SK-N-MC (cell line): ENCODE results near the gene ZC3H13.

Experiments used
- DNase-seq: peaks from one replicate; pipeline ENCODE4 v3.0.0-alpha.2; 2011; ENCODE audit warnings: low read depth, low spot score
- H3K27ac ChIP-seq: fragments of 200-600 bp; sonication (generic); 2 replicates; pipeline ENCODE4 v1.5.1; 2016; ENCODE audit warnings: mixed run types
- H3K36me3 ChIP-seq: fragments of 200-600 bp; sonication (generic); 2 replicates; pipeline ENCODE4 v1.6.1; 2017; ENCODE audit warnings: antibody characterized with exemption, low read length, mixed read lengths; ENCODE audit not compliant: insufficient read depth
- H3K4me3 ChIP-seq: fragments of 200-600 bp; sonication (generic); 2 replicates; pipeline ENCODE4 v1.5.1; 2016
- H3K9ac ChIP-seq: fragments of 200-600 bp; sonication (generic); 2 replicates; pipeline ENCODE4 v1.8.0; 2017; ENCODE audit warnings: mixed run types, mixed read lengths; ENCODE audit not compliant: insufficient read length
- H3K9me3 ChIP-seq: fragments of 200-600 bp; sonication (generic); 2 replicates; pipeline ENCODE4 v1.6.1; 2017; ENCODE audit warnings: low read depth, mild to moderate bottlenecking, antibody characterized with exemption, low read length, moderate library complexity, mixed read lengths
- EZH2 ChIP-seq: fragments of 200-600 bp; sonication (generic); IDR thresholded peaks from one replicate; pipeline ENCODE4 v1.6.1; 2017; ENCODE audit warnings: antibody characterized with exemption
- FOXP2 ChIP-seq: optimal IDR thresholded peaks from 2 replicates; pipeline ENCODE3; 2011; ENCODE audit warnings: mild to moderate bottlenecking, moderate library complexity; ENCODE audit not compliant: insufficient read depth; ENCODE audit errors: extremely low read length, control extremely low read depth
- POLR2AphosphoS5 ChIP-seq: IDR thresholded peaks from 2 replicates; pipeline ENCODE4 v1.6.1; 2012; ENCODE audit warnings: mild to moderate bottlenecking, low read depth, low read length, borderline replicate concordance

The ZC3H13 gene

GRCh38 chr13:45933203-45933908 lies 119.2 kb downstream of the ZC3H13 start:
- no peak for DNase-seq
- Histone ChIP-seq H3K4me3 (no peak overlapping the region), H3K36me3 (no peaks in the 10 kb centered on the region), H3K9me3 (no peaks in the 10 kb centered on the region), H3K9ac (no peak overlapping the region), H3K27ac (no peak overlapping the region)
- TF ChIP-seq POLR2AphosphoS5: no peak
- TF ChIP-seq EZH2: no peak
- no peak for TF ChIP-seq FOXP2

GRCh38 chr13:45932676-45933075 lies 119.9 kb downstream of the ZC3H13 start:
- TF ChIP-seq EZH2: no peak
- TF ChIP-seq FOXP2: no peak
- TF ChIP-seq POLR2AphosphoS5: no peak
- DNase-seq: no peak
- H3K27ac ChIP-seq: no peak overlapping the region
- H3K9me3 ChIP-seq: no peaks in the 10 kb centered on the region
- H3K9ac ChIP-seq: no peak overlapping the region
- H3K36me3 ChIP-seq: no peaks in the 10 kb centered on the region
- H3K4me3 ChIP-seq: no peak overlapping the region

GRCh38 chr13:45932172-45932571 lies 120.4 kb downstream of the ZC3H13 start:
- no peak overlapping the region for H3K27ac ChIP-seq
- TF ChIP-seq EZH2 (no peak), POLR2AphosphoS5 (no peak), FOXP2 (no peak)
- H3K9me3 ChIP-seq: no peaks in the 10 kb centered on the region

GRCh38 chr13:45931211-45931610 lies 121.3 kb downstream of the ZC3H13 start:
- no peak for DNase-seq
- no peak overlapping the region for H3K9ac ChIP-seq
- H3K4me3 ChIP-seq: no peak overlapping the region
- H3K9me3 ChIP-seq: no peaks in the 10 kb centered on the region
- no peak for TF ChIP-seq POLR2AphosphoS5
- TF ChIP-seq EZH2: no peak
- no peak for TF ChIP-seq FOXP2
- H3K27ac ChIP-seq: no peak overlapping the region
- H3K36me3 ChIP-seq: no peaks in the 10 kb centered on the region

More at GRCh38 chr13:45932172-45932571, 120.4 kb downstream of the ZC3H13 start:
- H3K36me3 ChIP-seq: no peaks in the 10 kb centered on the region
- no peak overlapping the region for H3K9ac ChIP-seq
- H3K4me3 ChIP-seq: no peak overlapping the region
- no peak for DNase-seq

- no peak overlapping the region for H3K27ac ChIP-seq
- no peak overlapping the region for H3K9ac ChIP-seq
- DNase-seq: no peak
- H3K36me3 ChIP-seq: no peaks in the 10 kb centered on the region
- TF ChIP-seq EZH2 (no peak), FOXP2 (no peak), POLR2AphosphoS5 (no peak)
- no peaks in the 10 kb centered on the region for H3K9me3 ChIP-seq
- H3K4me3 ChIP-seq: no peak overlapping the region
Observed at GRCh38 chr13:45930177-45930576, 122.4 kb downstream of the ZC3H13 start.

- no peaks in the 10 kb centered on the region for H3K9me3 ChIP-seq
- no peak overlapping the region for H3K9ac ChIP-seq
- no peak overlapping the region for H3K27ac ChIP-seq
- TF ChIP-seq EZH2 (no peak), POLR2AphosphoS5 (no peak), FOXP2 (no peak)
- no peak for DNase-seq
- no peak overlapping the region for H3K4me3 ChIP-seq
- H3K36me3 ChIP-seq: no peaks in the 10 kb centered on the region
Observed at GRCh38 chr13:45928843-45929242, 123.7 kb downstream of the ZC3H13 start.

- no peaks in the 10 kb centered on the region for H3K36me3 ChIP-seq
- no peak overlapping the region for H3K4me3 ChIP-seq
- no peak overlapping the region for H3K9ac ChIP-seq
- TF ChIP-seq FOXP2 (no peak), POLR2AphosphoS5 (no peak), EZH2 (no peak)
- H3K9me3 ChIP-seq: no peaks in the 10 kb centered on the region
- DNase-seq: no peak
- no peak overlapping the region for H3K27ac ChIP-seq
Observed at GRCh38 chr13:45928176-45928575, 124.4 kb downstream of the ZC3H13 start.

- TF ChIP-seq POLR2AphosphoS5 (no peak), EZH2 (no peak), FOXP2 (no peak)
- Histone ChIP-seq H3K9ac (no peak overlapping the region), H3K4me3 (no peak overlapping the region), H3K27ac (no peak overlapping the region), H3K36me3 (no peaks in the 10 kb centered on the region), H3K9me3 (no peaks in the 10 kb centered on the region)
- DNase-seq: no peak
Observed at GRCh38 chr13:45926741-45927140, 125.8 kb downstream of the ZC3H13 start.

- Histone ChIP-seq H3K36me3 (no peaks in the 10 kb centered on the region), H3K27ac (no peak overlapping the region), H3K9ac (no peak overlapping the region), H3K9me3 (no peaks in the 10 kb centered on the region), H3K4me3 (no peak overlapping the region)
- TF ChIP-seq POLR2AphosphoS5 (no peak), EZH2 (no peak), FOXP2 (no peak)
- DNase-seq: no peak
Observed at GRCh38 chr13:45925151-45925550, 127.4 kb downstream of the ZC3H13 start.
